ENCODE results near the gene SEC14L1.
A peak's percentile ranks its signal among the peaks of the same experiment; 100 is the strongest.
"Not testable (repeated sequence)": the region's sequence is repeated elsewhere in the genome, so short reads cannot be mapped to it uniquely, and the experiment has no call there.

The SEC14L1 gene

GRCh38 chr17:77140878-77141767 is at the start of gene SEC14L1:
Gene SEC14L1 (plus strand): TSS chr17:77140969. CDS start chr17:77143597, 2,628 bp downstream.
- peak in 1 of 2 experiments; percentile 10 for DNase-seq

GRCh38 chr17:77092025-77092424 is 48.7 kb upstream of the SEC14L1 start:
- DNase-seq, result no peak

DNA sequence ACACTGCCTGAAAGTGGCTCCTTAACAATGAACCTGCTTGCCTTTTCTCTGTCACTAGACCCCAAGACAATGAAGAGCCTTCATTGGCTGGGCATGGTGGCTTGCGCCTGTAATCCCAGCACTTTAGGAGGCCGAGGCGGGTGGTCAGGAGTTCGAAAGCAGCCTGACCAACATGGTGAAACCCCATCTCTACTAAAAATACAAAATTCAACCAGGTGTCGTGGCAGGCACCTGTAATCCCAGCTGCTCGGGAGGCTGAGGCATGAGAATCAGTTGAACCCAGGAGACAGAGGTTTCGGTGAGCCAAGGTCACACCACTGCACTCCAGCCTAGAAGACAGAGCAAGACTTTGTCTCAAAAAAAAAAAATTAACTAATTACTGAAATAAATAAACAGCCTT is 45.3 kb upstream of the SEC14L1 start:
- no peak for DNase-seq

- DNase-seq, result no peak
These were observed 44.1 kb upstream of the SEC14L1 start for GRCh38 chr17:77096570-77097214.

DNA sequence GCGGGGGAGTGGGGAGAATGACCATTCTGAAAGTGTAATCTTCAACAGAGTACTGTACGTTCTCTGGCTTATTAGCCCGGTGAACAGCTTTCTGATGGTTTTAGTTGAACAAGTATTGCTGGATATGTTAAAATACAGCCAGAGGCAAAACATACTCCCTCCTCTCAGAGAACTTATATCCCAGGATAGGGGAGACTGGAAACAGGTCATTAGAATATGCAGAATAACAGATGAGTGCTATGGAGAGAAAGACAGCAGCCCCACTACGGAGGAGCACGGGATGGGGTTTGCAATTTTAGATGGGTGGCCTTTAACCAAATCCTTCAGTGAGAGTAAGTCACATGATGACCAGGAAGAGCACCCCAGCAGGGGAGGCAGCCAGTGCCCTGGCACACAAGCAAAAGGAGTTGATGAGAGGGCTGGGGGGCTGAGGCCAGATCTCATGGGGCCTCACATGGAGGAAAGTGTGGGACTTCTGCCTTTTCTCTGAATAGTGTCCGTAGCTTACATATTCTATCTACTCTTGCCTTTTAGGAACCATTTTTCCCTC is 43.1 kb upstream of the SEC14L1 start:
- DNase-seq, result no peak

DNA sequence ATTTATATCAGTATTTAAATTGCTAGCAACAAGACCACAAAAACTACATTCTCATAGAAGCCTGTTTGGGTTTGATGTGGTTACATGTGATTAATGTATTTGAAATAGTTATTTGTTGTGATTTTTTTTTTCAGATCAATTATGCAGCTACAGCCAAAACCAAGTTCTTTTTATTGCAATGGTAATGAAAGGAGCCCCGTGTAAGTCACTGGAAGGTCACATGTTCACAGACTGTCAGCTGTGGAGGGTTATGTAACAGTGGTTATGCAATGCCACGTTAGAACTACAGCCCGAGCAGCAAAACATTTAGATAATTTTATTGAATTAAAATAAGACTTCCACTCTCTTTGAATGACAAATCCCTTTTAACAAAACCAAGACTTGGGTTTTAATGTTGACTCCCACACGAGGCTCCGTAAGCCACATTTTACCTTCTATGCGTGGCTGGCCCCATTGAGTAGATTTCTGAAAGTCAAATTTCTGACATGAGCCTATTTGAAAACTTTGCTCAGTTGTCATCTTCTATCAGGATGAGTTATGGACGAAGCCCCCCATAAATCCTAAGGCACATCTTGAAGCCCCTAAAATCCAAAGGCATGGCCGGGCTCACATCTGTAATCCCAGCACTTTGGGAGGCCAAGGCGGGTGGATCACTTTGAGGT is 41.8 kb upstream of the SEC14L1 start:
- no peak for DNase-seq

DNA sequence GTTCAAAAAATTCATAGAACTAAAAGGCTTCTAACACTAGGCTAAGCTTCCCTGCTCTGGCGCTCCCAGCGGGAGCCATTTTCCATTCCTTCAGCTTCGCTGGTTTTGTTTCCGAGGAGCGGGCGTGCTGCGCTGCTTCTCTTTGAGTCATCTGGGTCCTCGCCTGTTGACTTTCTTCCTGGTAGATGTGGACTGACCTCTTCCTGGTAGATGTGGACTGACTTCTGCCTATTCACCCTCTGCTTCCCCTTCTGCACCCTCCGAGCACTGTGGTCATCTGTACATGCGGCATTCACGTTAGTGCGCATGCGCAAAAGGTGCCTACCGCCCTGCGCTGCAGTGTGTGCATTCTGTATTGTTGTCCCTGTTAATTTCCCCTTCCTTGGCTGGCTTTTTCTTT is 40.8 kb upstream of the SEC14L1 start:
- DNase-seq, result no peak

DNA sequence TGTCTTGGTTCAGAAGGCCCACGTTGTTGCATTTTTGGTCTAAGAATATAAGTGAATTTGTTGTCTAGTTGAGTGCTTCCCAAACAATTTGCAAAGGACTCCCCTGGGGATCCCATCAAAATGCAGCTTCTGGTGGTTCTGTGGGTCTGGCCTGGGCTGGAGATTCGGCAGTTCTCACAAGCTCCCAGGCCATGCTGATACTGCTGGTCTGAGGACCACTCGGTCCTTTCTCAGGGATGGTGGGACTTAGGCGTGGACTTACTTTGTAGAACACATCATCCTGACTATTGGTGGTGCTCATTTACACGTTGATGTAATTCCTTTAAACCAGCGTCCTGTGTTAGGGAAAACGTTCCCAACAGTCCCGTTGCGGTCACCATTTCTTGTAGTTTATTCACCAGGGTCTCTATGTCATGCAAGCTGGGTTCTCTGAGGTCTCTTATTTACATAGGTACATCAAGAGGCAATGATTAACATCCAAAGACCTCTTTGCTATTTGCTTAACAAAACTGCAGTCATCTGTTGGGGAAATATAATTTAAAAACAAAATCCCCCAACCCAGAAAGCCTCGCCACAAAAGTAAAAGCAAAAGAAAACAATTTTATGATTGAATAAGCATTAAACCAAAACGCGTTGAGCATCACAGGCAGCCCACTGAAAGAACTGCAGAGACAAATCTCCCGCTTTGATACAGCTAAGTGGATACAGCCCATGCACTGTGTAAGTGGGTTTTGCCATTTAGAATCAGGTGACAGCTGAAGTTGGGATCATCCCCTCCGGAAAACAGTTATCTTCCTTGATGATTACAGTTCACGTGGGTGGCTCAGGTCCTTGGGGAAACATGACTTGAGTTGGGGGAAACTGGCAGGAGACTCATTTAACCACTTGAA is 39.0 kb upstream of the SEC14L1 start:
- DNase-seq, result no peak

DNA sequence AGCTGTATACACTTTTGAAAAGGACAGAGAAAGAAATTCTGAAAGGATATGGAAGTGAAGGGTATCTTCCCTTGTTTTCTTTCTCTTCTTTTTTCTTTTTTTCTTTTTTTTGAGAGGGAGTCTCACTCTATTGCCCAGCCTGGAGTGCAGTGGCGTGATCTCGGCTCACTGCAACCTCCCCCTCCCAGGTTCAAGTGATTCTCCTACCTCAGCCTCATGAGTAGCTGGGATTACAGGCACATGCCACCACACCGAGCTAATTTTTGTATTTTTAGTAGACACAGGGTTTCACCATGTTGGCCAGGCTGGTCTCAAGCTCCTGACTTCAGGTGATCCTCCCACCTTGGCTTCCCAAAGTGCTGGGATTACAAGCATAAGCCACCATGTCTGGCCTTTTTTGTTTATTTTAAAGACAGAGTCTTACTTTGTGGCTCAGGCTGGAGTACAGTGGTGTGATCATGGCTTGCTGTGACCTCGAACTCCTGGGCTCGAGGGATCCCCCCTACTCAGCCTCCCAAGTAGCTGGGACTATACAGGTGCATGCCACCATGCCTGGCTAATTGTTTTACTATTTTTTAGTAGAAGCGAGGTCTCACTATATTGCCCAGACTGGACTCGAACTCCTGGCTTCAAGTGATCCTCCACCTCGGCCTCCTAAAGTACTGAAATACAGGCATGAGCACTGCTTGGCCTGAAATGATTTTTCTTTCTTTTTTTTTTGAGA is 38.2 kb upstream of the SEC14L1 start:
- DNase-seq, result not testable (repeated sequence)

- DNase-seq, result no peak
These were observed 35.1 kb upstream of the SEC14L1 start for GRCh38 chr17:77105706-77106105.

GRCh38 chr17:77106874-77107358 is 33.9 kb upstream of the SEC14L1 start:
- no peak for DNase-seq

DNA sequence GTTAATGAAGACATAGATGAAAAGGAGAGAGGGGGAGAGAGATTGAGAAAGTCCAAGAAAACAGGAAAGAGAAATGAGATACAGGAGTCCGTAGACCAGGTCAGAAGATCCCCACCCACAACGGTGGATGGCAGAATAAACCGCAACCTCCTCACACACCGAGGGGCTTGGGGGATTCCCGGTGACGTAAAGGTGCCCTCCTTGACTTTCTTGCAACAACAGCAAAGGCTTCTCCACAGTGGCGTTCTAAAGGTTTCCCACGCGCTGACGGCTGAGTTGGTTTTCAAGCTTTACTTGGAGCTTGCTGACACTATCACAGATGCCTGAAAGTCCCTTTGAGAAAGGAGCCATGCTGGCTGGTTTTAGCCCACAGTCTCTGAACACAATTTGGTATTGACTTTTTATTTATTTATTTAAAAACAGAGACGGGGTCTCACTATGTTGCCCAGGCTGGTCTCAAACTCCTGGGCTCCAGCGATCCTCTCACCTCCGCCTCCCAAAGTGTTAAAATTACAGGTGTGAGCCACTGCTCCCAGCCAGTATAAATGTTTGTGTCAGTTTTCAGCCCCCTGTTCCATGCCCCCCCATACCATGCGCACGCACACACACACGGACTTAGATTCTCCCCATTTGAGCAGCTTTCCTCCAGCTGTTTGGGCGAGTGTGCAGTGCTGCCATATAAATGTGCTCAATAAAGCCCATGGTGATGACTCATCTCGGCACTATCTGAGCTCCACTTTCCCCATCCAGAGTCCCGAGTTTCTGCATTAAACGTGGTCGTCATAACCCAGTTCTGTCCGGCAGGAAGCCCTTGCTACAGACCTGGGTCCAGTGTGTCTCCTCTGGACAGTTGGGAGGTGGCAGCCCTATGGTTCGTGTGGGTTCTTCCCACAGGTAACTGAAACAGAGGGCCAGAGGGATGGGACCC is 33.0 kb upstream of the SEC14L1 start:
- peak; percentile 54 to 62 for DNase-seq

DNA sequence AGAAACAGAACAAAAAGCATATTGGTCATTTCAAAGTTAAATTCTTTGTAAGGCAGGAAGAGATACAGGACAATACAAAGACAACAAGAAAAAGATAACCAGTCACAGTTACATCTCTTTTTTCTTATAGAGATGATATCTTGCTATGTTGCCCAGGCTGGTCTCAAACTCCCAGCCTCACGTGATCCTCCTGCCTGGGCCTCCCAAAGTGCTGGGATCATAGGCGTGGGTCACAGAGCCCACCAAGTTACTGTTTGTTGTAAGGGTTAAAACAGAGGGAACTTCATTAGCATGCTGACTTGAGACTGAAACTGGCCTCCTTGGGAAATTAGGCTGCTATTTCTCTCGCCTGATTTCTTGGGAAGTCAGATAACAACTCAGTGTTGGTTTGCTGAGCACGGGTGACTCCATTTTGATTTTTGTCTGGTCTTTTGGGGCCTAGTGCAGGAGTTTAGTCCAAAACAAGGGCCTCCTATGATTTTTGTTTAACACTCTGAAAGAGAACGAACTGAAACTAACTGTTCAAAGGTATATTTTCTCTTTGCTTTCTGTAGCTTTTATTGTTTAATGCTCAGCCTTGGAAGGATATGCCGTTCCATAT is 31.5 kb upstream of the SEC14L1 start:
- DNase-seq, result no peak

DNA sequence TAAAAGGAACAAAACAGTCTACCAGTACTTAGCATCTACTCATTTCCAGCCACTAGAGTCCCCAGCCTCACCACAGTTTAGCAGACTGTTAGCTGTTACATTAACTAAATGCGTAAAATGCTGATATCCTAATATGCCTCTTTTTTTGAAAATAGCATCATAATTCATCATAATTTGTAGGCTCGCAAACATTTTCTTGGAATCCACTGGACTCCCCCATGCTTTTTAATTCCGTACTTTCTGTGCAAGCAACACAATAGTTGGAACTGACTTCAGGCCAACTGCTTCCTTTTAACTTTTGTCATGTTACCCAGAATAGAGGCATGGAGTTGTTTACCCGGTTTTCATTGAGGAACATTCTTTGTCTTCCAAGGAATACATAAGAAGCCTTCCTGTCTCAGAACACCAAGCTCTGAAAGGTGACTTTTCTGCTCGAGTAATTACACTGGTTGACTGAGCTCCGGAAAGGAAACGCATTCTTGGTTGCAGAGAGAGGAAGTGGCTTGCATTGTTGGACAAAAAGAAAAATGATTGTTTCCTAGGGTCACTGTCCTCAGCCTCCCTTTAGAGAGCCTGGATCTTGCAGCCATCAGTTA is 30.9 kb upstream of the SEC14L1 start:
- DNase-seq, result no peak

DNA sequence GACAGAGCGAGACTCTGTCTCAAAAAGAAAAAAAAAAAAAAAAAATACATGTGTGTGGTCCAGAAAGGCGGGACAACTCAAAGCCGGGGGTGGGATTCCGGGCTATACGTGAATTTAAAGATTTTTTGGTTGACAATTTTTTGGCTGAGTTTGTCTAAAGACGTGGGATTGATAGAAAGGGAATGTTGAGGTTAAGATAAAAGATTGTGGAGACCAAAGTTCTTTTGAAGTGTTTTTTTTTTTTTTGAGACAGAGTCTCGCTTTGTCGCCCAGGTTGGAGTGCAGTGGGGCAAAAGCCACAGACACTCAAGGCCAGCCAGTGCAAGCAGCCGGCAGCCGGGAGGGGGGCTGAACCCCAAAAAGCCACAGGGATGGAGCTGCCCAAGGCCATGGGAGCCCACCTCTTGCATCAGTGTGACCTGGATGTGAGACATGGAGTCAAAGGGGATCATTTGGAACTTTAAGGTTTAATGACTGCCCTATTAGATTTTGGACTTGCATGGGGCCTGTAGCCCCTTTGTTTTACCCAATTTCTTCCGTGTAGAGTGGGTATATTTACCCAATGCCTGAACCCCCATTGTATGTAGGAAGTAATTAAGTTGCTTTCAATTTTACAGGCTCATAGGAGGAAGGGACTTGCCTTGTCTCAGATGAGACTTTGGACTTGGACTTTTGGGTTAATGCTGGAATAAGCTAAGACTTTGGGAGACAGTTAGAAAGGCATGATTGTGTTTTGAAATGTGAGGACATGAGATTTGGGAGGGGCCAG is 29.4 kb upstream of the SEC14L1 start:
- DNase-seq, result not testable (repeated sequence)

DNA sequence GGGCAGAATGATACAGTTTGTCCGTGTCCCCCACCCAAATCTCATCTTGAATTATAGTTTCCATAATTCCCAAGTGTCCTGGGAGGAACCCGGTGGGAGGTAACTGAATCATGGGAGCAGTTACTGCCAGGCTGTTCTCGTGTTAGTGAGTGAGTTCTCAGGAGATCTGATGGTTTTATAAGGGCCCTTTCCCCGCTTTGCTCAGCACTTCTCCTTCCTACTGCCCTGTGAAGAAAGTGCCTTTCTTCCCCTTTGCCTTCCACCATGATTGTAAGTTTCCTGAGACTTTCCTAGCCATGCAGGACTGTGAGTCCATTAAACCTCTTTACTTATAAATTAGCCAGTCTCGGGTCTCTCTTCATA is 28.9 kb upstream of the SEC14L1 start:
- no peak for DNase-seq

DNA sequence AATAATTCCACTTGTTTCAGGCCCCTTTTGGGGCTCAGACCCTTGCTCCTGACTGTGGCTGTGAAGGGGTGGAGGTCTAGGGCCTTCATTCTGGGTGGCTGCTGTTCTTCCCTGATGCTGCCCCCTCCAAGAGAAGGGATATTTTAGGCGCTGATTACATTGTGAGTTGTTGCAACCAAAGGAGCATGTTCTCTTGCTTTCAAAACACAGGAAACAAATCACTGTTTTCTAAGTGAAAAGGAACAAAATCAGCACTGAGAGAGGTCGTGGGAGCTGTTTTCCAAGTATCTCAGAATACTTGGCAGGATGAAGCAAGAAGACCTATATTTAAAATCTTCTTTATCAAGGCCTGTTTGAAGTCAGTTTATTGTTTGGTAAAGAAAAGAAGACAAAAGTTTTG is 25.3 kb upstream of the SEC14L1 start:
- DNase-seq, result no peak

GRCh38 chr17:77115947-77116346 is 24.8 kb upstream of the SEC14L1 start:
- DNase-seq, result no peak

- DNase-seq, result no peak
These were observed 24.4 kb upstream of the SEC14L1 start for GRCh38 chr17:77116371-77116860.

Data from activated CD4-positive, alpha-beta T cell treated with anti-CD3 and anti-CD28 coated beads, Interleukin-2, amount 50 U/mL, for 4 hours (primary cell).